GM10248 (cell line): ENCODE measurements around the gene CTSD.
"Not testable (repeated sequence)": the region's sequence is repeated elsewhere in the genome, so short reads cannot be mapped to it uniquely, and the experiment has no call there.

Experiments
- CTCF ChIA-PET: fragments of 300-600 bp; sonication (Branson Sonifier 250); formaldehyde crosslinking; extraction: SDS; loops from one replicate; lab custom pipeline; 2021; ENCODE audit warnings: antibody characterized with exemption; lab: Yijun Ruan, JAX
- POLR2A ChIA-PET: fragments of 350-650 bp; sonication (Branson Sonifier 250); formaldehyde crosslinking; extraction: SDS; loops from one replicate; lab custom pipeline; 2020; ENCODE audit warnings: antibody characterized with exemption; lab: Yijun Ruan, JAX
- DNase-seq: peaks from one replicate; pipeline ENCODE4 v3.0.0; 2012; ENCODE audit errors: extremely low spot score
- TF ChIP-seq, protein P1 (sequence below): IDR thresholded peaks from 2 replicates; pipeline ENCODE4 v1.5.1; 2012; ENCODE audit warnings: mild to moderate bottlenecking, low read depth; ENCODE audit errors: extremely low read depth, missing control alignments, control extremely low read depth

Gene CTSD

GRCh38 chr11:1770528-1770927 is 6.8 kb upstream of the CTSD start:
- ChIA-PET POLR2A (no interaction called here), CTCF (interaction anchor here (1.1 kb wide), 1 partner anchor 76 kb away, joined by 4 read pairs; no protein-coding TSS in a partner anchor)
- TF ChIP-seq, protein P1, sequence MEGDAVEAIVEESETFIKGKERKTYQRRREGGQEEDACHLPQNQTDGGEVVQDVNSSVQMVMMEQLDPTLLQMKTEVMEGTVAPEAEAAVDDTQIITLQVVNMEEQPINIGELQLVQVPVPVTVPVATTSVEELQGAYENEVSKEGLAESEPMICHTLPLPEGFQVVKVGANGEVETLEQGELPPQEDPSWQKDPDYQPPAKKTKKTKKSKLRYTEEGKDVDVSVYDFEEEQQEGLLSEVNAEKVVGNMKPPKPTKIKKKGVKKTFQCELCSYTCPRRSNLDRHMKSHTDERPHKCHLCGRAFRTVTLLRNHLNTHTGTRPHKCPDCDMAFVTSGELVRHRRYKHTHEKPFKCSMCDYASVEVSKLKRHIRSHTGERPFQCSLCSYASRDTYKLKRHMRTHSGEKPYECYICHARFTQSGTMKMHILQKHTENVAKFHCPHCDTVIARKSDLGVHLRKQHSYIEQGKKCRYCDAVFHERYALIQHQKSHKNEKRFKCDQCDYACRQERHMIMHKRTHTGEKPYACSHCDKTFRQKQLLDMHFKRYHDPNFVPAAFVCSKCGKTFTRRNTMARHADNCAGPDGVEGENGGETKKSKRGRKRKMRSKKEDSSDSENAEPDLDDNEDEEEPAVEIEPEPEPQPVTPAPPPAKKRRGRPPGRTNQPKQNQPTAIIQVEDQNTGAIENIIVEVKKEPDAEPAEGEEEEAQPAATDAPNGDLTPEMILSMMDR = no peak
- no peak for DNase-seq

DNA sequence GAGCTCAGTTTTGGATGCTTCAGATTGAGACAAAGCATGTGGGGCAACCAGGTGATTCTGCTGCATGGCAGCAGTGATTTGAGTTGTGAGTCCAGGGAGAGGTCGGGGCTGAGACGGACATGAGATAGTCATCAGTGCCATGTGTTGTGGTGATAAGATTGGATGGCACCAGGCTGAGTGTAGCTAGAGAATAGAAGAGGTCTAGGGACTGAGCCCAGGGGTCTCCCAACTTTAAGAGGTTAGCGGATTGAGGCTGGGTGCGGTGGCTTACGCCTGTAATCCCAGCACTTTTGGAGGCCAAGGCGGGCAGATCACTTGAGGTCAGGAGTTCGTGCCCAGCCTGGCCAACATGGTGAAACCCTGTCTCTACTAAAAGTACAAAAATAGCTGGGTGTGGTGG is 6.3 kb upstream of the CTSD start:
- TF ChIP-seq, protein P1 = no peak
- POLR2A ChIA-PET = no interaction called here
- DNase-seq = no peak
- CTCF ChIA-PET = interaction anchor here (1.1 to 1.6 kb wide), 2 partner anchors 63 to 76 kb away, joined by 4 read pairs; no protein-coding TSS in a partner anchor

DNA sequence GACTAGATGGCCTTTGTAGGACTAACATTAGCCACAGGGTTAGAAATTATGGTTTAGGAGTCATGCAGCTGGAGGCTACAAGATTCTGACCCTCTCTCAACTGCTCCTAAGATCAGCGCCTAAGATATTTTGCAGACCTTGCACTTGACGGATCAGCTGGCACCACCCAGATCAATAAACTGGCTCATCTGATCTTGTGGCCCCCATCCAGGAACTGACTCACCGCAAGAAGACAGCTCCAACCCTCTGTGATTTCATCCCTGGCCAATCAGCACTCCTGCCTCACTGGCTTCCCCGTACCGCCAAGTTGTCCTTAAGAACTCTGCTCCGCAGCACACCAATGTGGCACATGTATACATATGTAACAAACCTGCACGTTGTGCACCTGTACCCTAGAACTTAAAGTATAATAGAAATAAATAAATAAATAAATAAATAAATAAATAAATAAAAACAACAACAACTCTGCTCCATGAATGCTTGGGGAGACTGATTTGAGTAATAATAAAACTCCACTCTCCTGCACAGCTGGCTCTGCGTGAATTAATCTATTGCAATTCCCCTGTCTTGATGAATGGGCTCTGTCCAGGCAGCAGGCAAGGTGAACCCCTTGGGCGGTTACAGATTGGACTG is 5.7 kb upstream of the CTSD start:
- CTCF ChIA-PET = interaction anchor here (1.1 to 1.6 kb wide), 2 partner anchors 64 to 75 kb away, joined by 4 read pairs; no protein-coding TSS in a partner anchor
- DNase-seq, POLR2A ChIA-PET: not testable (repeated sequence)

DNA sequence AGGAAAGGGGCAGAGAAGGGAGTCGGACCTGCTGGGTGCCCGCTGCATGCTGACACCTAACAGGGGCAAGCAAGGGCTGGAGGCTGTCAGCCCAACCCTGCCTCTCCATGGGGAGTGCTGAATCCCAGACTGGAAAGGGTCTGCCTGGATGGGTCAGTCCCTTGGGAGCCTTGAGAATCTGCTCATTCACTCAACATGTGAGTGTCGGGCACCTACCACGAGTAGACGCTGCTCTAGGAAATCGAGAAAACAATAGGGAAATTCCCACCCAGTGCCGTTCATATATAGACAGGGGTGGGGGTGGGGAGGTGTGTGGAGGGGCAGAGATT is 4.4 kb upstream of the CTSD start:
- DNase-seq = no peak
- POLR2A ChIA-PET = no interaction called here
- TF ChIP-seq, protein P1 = no peak
- CTCF ChIA-PET = interaction anchor here (1.0 to 1.5 kb wide), 2 partner anchors 17 to 67 kb away, joined by 3 read pairs; partner anchors contain the start of gene SYT8

GRCh38 chr11:1767399-1768140 is 3.8 kb upstream of the CTSD start:
- DNase-seq = no peak
- POLR2A ChIA-PET = no interaction called here
- CTCF ChIA-PET = interaction anchor here (1.4 to 1.5 kb wide), 3 partner anchors 16 to 384 kb away, joined by 3 to 8 read pairs (median 3); no protein-coding TSS in a partner anchor
- TF ChIP-seq, protein P1 = no peak

- DNase-seq = no peak
- CTCF ChIA-PET = interaction anchor here (1.4 to 1.5 kb wide), 3 partner anchors 15 to 385 kb away, joined by 3 to 8 read pairs (median 3); no protein-coding TSS in a partner anchor
- POLR2A ChIA-PET = no interaction called here
- TF ChIP-seq, protein P1 = no peak
These were observed 3.1 kb upstream of the CTSD start for GRCh38 chr11:1766719-1767398.
